Spleen (tissue), 11 donors: Measurements from ENCODE around the gene ALS2. TPM values are rescaled to one million over a fixed set of nuclear protein-coding genes. Genes with fewer than 3 reads are reported as not detected.

ENCODE experiments used
- DNase-seq: peaks from one replicate; pipeline ENCODE4 v3.0.0-alpha.2; 2020
- H3K27ac ChIP-seq, 8 donors: fragments of 200-600 bp; sonication (generic) in 7 of 8; 1 replicate in 4 of 8; 2 replicates in 4 of 8; pipeline versions ENCODE4 v1.5.0 to v1.8.0; 2016 to 2021; ENCODE audit warnings: inconsistent platforms in 4 of 8, mild to moderate bottlenecking in 4 of 8, moderate library complexity in 1 of 8
- H3K27me3 ChIP-seq, 7 donors: fragments of 200-600 bp; sonication (generic) in 6 of 7; replicated peaks in 1 of 7; 1 replicate in 4 of 7; 2 replicates in 3 of 7; pipeline versions ENCODE4 v1.5.0 to v1.8.0; 2016 to 2021; ENCODE audit warnings: inconsistent platforms in 3 of 7, mild to moderate bottlenecking in 1 of 7
- H3K36me3 ChIP-seq, 6 donors: fragments of 200-600 bp; sonication (generic) in 5 of 6; 1 replicate in 4 of 6; 2 replicates in 2 of 6; pipeline versions ENCODE4 v1.5.0 to v1.8.0; 2016 to 2021; ENCODE audit warnings: inconsistent platforms in 2 of 6
- H3K4me1 ChIP-seq, 6 donors: fragments of 200-600 bp; sonication (generic) in 5 of 6; 1 replicate in 3 of 6; 2 replicates in 3 of 6; pipeline versions ENCODE4 v1.5.0 to v1.8.0; 2016 to 2021; ENCODE audit warnings: inconsistent platforms in 3 of 6
- H3K4me3 ChIP-seq, 8 donors: fragments of 200-600 bp; sonication (generic) in 7 of 8; 1 replicate in 4 of 8; 2 replicates in 4 of 8; pipeline versions ENCODE4 v1.5.0 to v1.8.0; 2016 to 2021; ENCODE audit warnings: inconsistent platforms in 4 of 8, mild to moderate bottlenecking in 4 of 8, moderate library complexity in 2 of 8
- H3K9me3 ChIP-seq, 8 donors: fragments of 200-600 bp; sonication (generic) in 7 of 8; 1 replicate in 4 of 8; 2 replicates in 4 of 8; pipeline versions ENCODE4 v1.5.0 to v1.8.0; 2016 to 2021; ENCODE audit warnings: inconsistent platforms in 4 of 8
- POLR2A ChIP-seq, 3 donors: fragments of 450-650 bp; IDR thresholded peaks; one replicate each; pipeline ENCODE4 v1.5.1; 2017; ENCODE audit warnings: antibody characterized with exemption in 3 of 3, mild to moderate bottlenecking in 1 of 3
- POLR2AphosphoS5 ChIP-seq, 3 donors: sonication (generic); formaldehyde crosslinking; IDR thresholded peaks; one replicate each; pipeline ENCODE4 v1.5.1; 2017; ENCODE audit warnings: antibody characterized with exemption in 3 of 3
- WGBS, 5 donors: extraction: QIAGEN DNeasy Blood & Tissue Kit in 3 of 5; methylation state at CpG; one replicate each; pipeline versions ENCODE4 v1.1.5 to v1.1.7; 2013 to 2018; 5-methylcytosine and 5-hydroxymethylcytosine counted together
- intact Hi-C: fragments of 100-400 bp; cut with DNase I; formaldehyde crosslinking; loops from one replicate; pipeline ENCODE4 v1.15.0; 2023; ENCODE audit warnings: low total_unique reads
- polyA plus RNA-seq, 3 donors: library from polyadenylated mRNA; stranded (reverse); fragments of 200-250 nt; gene quantifications; one replicate each; pipeline ENCODE4 v1.2.1, GENCODE V29; 2013
- total RNA-seq, 7 donors: library from RNA; depleted of rRNA in 3 of 7; stranded (reverse); fragments of >200 nt in 3 of 7; fragmentation: NEBNext Ultra II Directional in 4 of 7; extraction: Animal tissue kit (Norgen Biotek cat#: 25700) in 4 of 7; gene quantifications; one replicate each; pipeline versions ENCODE4 v1.1.0 to v1.2.1, GENCODE V29; 2016 to 2021
- TF ChIP-seq, protein P1 (sequence below), 11 experiments: fragments of 200-600 bp in 7 of 11; fragments of 450-650 bp in 4 of 11; sonication (generic) in 4 of 11; IDR thresholded peaks in 8 of 11; conservative IDR thresholded peaks in 3 of 11; 1 replicate in 7 of 11; 2 replicates in 4 of 11; pipeline versions ENCODE4 v1.4.0 to v1.8.0; 2016 to 2021; ENCODE audit warnings: antibody characterized with exemption in 11 of 11, inconsistent platforms in 4 of 11, mild to moderate bottlenecking in 1 of 11
- donor health status: healthy with polysubstance abuse.
- donor health status: DM: no; HTN: no; CAD: no; lungs with moderate emphysema.
- donor health status: DM: no; HTN: no; CAD: no.
- donor health status: Bipolar disorder and iron deficiency.
- donor health status: healthy.
- donor health status: DM: no; HTN: no; CAD: no.
- donor health status: DM: yes; HTN: yes; CAD: no.

Gene ALS2
- total and polyA plus RNA-seq, 10 donors = 2.7 to 32.7 (median 16.0) TPM

DNA sequence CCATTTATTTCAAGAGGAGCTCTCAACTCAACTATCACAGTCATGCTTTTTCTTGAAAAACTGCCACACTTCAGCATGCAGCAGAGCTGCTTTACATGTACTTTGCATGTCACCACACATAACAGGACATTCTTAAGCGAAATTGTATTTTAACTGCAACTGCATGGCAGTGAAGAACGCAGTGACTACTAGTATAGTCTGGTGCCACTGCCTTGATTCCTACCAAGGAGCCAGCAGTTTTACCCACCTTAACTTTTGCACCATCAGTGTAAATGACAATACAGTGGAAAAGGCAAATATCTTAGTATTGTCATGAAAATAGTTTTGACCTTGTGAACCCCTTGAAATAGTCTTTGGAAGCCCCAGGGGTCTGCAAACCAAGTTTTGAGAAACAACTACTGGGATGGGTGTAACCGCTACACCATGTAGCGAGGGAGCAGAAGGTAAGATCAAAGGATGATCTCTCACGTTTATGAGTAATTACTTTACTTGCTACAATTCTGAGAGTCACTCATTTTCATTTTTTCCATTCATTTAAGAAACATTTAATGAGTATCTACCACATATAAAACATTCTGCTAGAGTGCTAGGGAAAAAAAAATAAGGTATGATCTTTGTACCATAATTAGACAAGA, 50.0 kb downstream of the ALS2 start:
- TF ChIP-seq, protein P1, sequence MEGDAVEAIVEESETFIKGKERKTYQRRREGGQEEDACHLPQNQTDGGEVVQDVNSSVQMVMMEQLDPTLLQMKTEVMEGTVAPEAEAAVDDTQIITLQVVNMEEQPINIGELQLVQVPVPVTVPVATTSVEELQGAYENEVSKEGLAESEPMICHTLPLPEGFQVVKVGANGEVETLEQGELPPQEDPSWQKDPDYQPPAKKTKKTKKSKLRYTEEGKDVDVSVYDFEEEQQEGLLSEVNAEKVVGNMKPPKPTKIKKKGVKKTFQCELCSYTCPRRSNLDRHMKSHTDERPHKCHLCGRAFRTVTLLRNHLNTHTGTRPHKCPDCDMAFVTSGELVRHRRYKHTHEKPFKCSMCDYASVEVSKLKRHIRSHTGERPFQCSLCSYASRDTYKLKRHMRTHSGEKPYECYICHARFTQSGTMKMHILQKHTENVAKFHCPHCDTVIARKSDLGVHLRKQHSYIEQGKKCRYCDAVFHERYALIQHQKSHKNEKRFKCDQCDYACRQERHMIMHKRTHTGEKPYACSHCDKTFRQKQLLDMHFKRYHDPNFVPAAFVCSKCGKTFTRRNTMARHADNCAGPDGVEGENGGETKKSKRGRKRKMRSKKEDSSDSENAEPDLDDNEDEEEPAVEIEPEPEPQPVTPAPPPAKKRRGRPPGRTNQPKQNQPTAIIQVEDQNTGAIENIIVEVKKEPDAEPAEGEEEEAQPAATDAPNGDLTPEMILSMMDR (IDR thresholded peaks at IDR 0.05 in 8 of 11, conservative IDR thresholded peaks at IDR 0.05 in 3 of 11) = no peak
- TF ChIP-seq POLR2AphosphoS5 (IDR thresholded peaks at IDR 0.05) (no peak), POLR2A (IDR thresholded peaks at IDR 0.05) (no peak)
- intact Hi-C loops = no loop called here
- H3K27me3 ChIP-seq = no peaks in the 10 kb centered on the region
- H3K4me1 ChIP-seq = peaks cover 0 to 3% (median 0%) of the 10 kb centered on the region in 6 donors
- no peak for DNase-seq
- peaks cover 0 to 5% (median 3%) of the 10 kb centered on the region in 8 donors for H3K9me3 ChIP-seq
- peaks cover 0 to 82% (median 33%) of the 10 kb centered on the region in 6 donors for H3K36me3 ChIP-seq
- no peak overlapping the region for H3K4me3 ChIP-seq
- no peak overlapping the region for H3K27ac ChIP-seq
- 86 to 89% (median 87%) methylated on average over 5 of the region's 5 CpGs for WGBS, 5 donors

DNA sequence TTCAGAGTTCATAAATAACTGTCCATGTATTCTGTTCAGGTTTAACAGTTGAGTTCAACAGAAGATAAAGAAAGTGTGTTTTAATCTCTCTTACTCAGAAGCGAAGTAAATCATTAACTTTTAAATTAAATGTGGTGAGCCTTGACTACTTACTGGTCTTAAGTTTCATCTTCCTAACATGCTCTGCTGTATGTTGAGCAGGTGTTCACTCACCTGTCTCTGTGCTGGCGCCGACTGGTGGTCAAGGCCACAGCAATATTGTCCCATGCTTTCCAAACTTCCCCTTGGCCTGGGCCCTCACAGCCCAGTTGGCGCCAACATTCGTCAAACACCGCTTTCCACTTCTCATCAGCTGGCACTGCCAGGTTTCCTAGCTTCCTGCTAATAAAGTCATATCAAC, 65.3 kb downstream of the ALS2 start:
- no peak overlapping the region for H3K27ac ChIP-seq
- intact Hi-C loops = no loop called here
- H3K4me3 ChIP-seq = no peak overlapping the region
- TF ChIP-seq, protein P1 (IDR thresholded peaks at IDR 0.05 in 8 of 11, conservative IDR thresholded peaks at IDR 0.05 in 3 of 11) = no peak
- TF ChIP-seq POLR2AphosphoS5 (IDR thresholded peaks at IDR 0.05) = no peak
- TF ChIP-seq POLR2A (IDR thresholded peaks at IDR 0.05) = no peak
- H3K36me3 ChIP-seq = peaks cover 7 to 72% (median 29%) of the 10 kb centered on the region in 6 donors
- DNase-seq = no peak
- 88 to 98% (median 92%) methylated on average over 6 of the region's 6 CpGs for WGBS, 5 donors
- peaks cover 0 to 12% (median 8%) of the 10 kb centered on the region in 8 donors for H3K9me3 ChIP-seq
- H3K4me1 ChIP-seq = no peaks in the 10 kb centered on the region
- no peaks in the 10 kb centered on the region for H3K27me3 ChIP-seq

DNA sequence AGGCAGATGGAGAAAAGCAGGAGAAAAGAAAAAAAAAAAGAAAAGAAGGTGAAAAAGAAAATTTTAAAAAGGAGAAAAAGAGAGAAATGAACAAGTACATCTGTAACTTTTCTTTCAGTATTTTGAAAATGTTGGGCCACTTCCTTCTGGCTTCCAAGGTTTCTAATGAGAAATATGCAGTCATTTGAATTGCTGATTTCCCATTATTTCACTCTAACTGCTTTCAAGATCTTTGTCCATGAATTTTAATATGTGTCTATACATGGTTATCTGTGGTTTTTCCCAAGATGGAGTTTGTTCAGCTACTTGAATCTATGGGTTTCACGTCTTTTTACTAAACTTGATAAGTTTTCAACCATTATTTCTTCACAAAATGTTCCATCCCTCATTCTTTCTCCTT, 68.0 kb downstream of the ALS2 start:
- TF ChIP-seq, protein P1 (IDR thresholded peaks at IDR 0.05 in 8 of 11, conservative IDR thresholded peaks at IDR 0.05 in 3 of 11) = no peak
- TF ChIP-seq POLR2AphosphoS5 (IDR thresholded peaks at IDR 0.05) (no peak), POLR2A (IDR thresholded peaks at IDR 0.05) (no peak)
- no peaks in the 10 kb centered on the region for H3K4me1 ChIP-seq
- no peaks in the 10 kb centered on the region for H3K9me3 ChIP-seq
- 90 to 98% (median 96%) methylated on average over 1 of the region's 1 CpG for WGBS, 5 donors
- H3K4me3 ChIP-seq = no peak overlapping the region
- intact Hi-C loops = no loop called here
- no peak for DNase-seq
- no peak overlapping the region for H3K27ac ChIP-seq
- H3K27me3 ChIP-seq = no peaks in the 10 kb centered on the region
- H3K36me3 ChIP-seq = peaks cover 7 to 79% (median 36%) of the 10 kb centered on the region in 6 donors

DNA sequence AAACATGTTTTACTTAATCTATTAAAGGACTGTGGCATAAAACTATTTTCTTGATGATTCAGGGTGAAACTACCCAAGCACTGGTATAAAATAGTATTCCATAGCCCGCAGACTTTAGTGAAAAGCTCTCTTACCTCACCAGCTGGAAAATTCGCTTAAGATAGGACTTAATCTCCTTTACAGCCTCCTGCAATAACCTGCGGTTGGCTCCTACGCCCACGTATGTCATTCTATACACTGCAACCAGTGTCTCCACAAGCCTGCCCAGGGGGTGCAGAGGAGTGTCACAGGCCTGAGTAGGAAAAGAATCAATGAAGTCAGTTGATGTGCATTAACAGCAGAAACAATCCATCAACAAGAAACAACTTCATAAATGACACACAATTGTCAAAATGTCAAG, 71.0 kb downstream of the ALS2 start:
- Histone ChIP-seq H3K36me3 (peaks cover 7 to 79% (median 29%) of the 10 kb centered on the region in 6 donors), H3K4me3 (no peak overlapping the region), H3K27me3 (no peaks in the 10 kb centered on the region), H3K4me1 (no peaks in the 10 kb centered on the region), H3K27ac (no peak overlapping the region), H3K9me3 (no peaks in the 10 kb centered on the region)
- 91 to 97% (median 92%) methylated on average over 5 of the region's 5 CpGs for WGBS, 5 donors
- TF ChIP-seq POLR2AphosphoS5 (IDR thresholded peaks at IDR 0.05) (no peak), POLR2A (IDR thresholded peaks at IDR 0.05) (no peak)
- TF ChIP-seq, protein P1 (IDR thresholded peaks at IDR 0.05 in 8 of 11, conservative IDR thresholded peaks at IDR 0.05 in 3 of 11) = no peak
- intact Hi-C loops = no loop called here
- no peak for DNase-seq
